IMR-90 (cell line): ENCODE measurements around the gene ZNHIT1.

Experiments
- BHLHE40 ChIP-seq: fragments of 150-350 bp; IDR thresholded peaks from 2 replicates; pipeline ENCODE4 v1.6.1; 2016; ENCODE audit warnings: mild to moderate bottlenecking, low read depth, low read length
- CEBPB ChIP-seq: IDR thresholded peaks from 2 replicates; pipeline ENCODE4 v1.6.1; 2012; ENCODE audit warnings: low read depth, low read length, improper control_type of control experiment
- CTCF ChIP-seq: conservative IDR thresholded peaks from 2 replicates; pipeline ENCODE4 v1.5.1; 2012; ENCODE audit warnings: mild to moderate bottlenecking, low read depth, low read length, improper control_type of control experiment
- FOS ChIP-seq: fragments of 150-350 bp; IDR thresholded peaks from 2 replicates; pipeline ENCODE4 v1.6.1; 2016; ENCODE audit warnings: low read depth, low read length
- POLR2A ChIP-seq: IDR thresholded peaks from 2 replicates; pipeline ENCODE4 v1.6.1; 2012; ENCODE audit warnings: mild to moderate bottlenecking, low read depth, low read length
- RFX5 ChIP-seq: IDR thresholded peaks from 2 replicates; pipeline ENCODE4 v1.8.0; 2012; ENCODE audit warnings: low read depth, mild to moderate bottlenecking, low read length, moderate library complexity
- TF ChIP-seq, protein P1 (sequence below): fragments of 150-350 bp; IDR thresholded peaks from 2 replicates; pipeline ENCODE4 v1.6.1; 2017; ENCODE audit warnings: mild to moderate bottlenecking, antibody characterized with exemption, low read length, low read depth

DNA sequence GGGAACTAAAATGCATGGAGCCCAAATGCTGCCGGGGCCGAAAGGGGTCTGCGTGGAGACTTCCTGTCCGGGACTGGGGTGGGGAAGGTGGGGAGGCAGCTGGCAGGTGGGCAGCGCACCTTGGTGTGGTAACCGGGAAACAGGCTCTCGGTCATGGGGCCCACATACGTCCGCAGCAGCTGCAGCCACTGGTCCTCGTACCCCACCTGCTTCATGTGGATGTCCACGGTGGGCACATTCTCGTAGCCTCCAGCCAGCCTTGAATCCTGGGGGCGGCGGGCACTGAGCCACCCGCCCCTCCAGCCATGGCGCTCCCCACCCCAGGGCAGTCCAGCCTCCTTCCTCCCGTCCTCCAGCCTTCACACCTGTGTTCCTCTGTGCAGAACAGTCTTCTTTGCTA, 10.5 kb upstream of the ZNHIT1 start:
- TF ChIP-seq RFX5 (no peak), CTCF (no peak), FOS (no peak), POLR2A (no peak), BHLHE40 (no peak), CEBPB (no peak)
- TF ChIP-seq, protein P1, sequence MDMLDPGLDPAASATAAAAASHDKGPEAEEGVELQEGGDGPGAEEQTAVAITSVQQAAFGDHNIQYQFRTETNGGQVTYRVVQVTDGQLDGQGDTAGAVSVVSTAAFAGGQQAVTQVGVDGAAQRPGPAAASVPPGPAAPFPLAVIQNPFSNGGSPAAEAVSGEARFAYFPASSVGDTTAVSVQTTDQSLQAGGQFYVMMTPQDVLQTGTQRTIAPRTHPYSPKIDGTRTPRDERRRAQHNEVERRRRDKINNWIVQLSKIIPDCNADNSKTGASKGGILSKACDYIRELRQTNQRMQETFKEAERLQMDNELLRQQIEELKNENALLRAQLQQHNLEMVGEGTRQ = no peak
